Measurements from ENCODE around the gene LCN9. TPM values are rescaled to one million over a fixed set of nuclear protein-coding genes. Genes with fewer than 3 reads are reported as not detected.

Gene LCN9
- total and polyA plus RNA-seq, 2 of the 4 experiments (the other 2 are of a cell fraction): not detected

DNA sequence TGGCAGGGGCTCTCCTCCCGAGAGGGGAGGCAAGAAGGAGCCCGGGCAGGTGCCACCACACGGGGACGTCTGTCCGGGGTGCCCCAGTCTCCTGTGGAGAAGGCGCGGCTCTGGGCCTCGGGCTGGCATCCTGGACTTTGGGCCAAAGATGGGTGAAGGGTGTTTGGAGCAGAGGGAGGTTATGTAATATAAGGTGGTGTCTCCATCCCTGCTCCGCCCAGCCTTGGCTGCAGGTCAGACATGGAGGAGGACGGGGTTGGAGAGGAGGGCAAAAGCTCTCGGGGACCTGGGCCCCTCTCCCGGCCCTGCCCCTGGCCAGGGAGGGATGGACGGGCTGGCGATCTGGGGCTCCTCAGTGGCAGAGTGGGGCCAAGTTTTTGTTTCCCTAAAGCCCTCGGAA, 37.4 kb downstream of the LCN9 start:
- WGBS, 2 experiments (ENCODE audit: extremely low coverage in 2 of 2, insufficient read length in 1 of 2): 68% methylated on average over 7 of the region's 15 CpGs; no CpG with 5 or more reads in 1 of the 2 experiments
- H3K14ac ChIP-seq (replicated peaks; ENCODE audit: low read depth, low read length): no peak overlapping the region
- ChIA-PET POLR2A (ENCODE audit: unreplicated experiment) (no interaction called here), CTCF (no interaction called here)
- no peak overlapping the region for H4K8ac ChIP-seq (ENCODE audit: low read depth in 2 of 2, low read length in 2 of 2)
- H3K4me1 ChIP-seq (ENCODE audit: control insufficient read depth, insufficient read depth, low read length): peaks cover 1% of the 10 kb centered on the region; the same call in 1 of the 2 replicates
- H3K27ac ChIP-seq (ENCODE audit: insufficient read depth, low read length): no peak overlapping the region
- dilution Hi-C loops (cut with HindIII; ENCODE audit: low sequenced_read_pairs, unreplicated experiment) (no loop called here), in situ Hi-C loops (cut with MboI; ENCODE audit: low sequenced_read_pairs) (loop anchor here (10.0 kb wide), 1 partner anchor 424 kb away; no protein-coding TSS in a partner anchor), intact Hi-C loops (cut with micrococcal nuclease) (loop anchor here (5.0 kb wide), 1 partner anchor 262 kb away; the partner anchor contains the start of gene UBAC1)
- H3K4ac ChIP-seq (ENCODE audit: low read depth, low read length): no peak overlapping the region
- no peak overlapping the region for H3K56ac ChIP-seq (ENCODE audit: extremely low read depth, insufficient read depth, low read length)
- BruUV-seq (replicated peaks): no TSS peak
- H2BK5ac ChIP-seq (ENCODE audit: low read depth, low read length, poor library complexity, severe bottlenecking): no peak overlapping the region
- no peak overlapping the region for H3K4me2 ChIP-seq (ENCODE audit: low read depth, low read length)
- TF ChIP-seq POLR2A (IDR thresholded peaks at IDR 0.05; ENCODE audit: low read depth, low read length): no peak
- TF ChIP-seq, protein P1, sequence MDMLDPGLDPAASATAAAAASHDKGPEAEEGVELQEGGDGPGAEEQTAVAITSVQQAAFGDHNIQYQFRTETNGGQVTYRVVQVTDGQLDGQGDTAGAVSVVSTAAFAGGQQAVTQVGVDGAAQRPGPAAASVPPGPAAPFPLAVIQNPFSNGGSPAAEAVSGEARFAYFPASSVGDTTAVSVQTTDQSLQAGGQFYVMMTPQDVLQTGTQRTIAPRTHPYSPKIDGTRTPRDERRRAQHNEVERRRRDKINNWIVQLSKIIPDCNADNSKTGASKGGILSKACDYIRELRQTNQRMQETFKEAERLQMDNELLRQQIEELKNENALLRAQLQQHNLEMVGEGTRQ (IDR thresholded peaks at IDR 0.05; ENCODE audit: low read depth, low read length): no peak
- TF ChIP-seq SMC3 (IDR thresholded peaks at IDR 0.05; ENCODE audit: low read depth, low read length): no peak
- TF ChIP-seq, protein P2, sequence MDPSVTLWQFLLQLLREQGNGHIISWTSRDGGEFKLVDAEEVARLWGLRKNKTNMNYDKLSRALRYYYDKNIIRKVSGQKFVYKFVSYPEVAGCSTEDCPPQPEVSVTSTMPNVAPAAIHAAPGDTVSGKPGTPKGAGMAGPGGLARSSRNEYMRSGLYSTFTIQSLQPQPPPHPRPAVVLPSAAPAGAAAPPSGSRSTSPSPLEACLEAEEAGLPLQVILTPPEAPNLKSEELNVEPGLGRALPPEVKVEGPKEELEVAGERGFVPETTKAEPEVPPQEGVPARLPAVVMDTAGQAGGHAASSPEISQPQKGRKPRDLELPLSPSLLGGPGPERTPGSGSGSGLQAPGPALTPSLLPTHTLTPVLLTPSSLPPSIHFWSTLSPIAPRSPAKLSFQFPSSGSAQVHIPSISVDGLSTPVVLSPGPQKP (IDR thresholded peaks at IDR 0.05; ENCODE audit: borderline replicate concordance, low read depth, low read length): no peak
- no peak for TF ChIP-seq CEBPB (IDR thresholded peaks at IDR 0.05; ENCODE audit: low read depth, low read length)
- no peak for TF ChIP-seq RCOR1 (IDR thresholded peaks at IDR 0.05; ENCODE audit: insufficient replicate concordance, low read length)
- no peak overlapping the region for H2BK15ac ChIP-seq (ENCODE audit: low read depth, low read length)
- H3K18ac ChIP-seq (ENCODE audit: low read depth, low read length): no peak overlapping the region
- no peaks in the 10 kb centered on the region for H3K79me1 ChIP-seq (ENCODE audit: low read depth in 1 of 2, low read length in 2 of 2)
- no peak overlapping the region for H2AK9ac ChIP-seq (replicated peaks; ENCODE audit: low read depth, low read length, poor library complexity)
- DNase-seq (no peak), ATAC-seq (ENCODE audit: low read depth) (no peak)
- H2AFZ ChIP-seq (replicated peaks; ENCODE audit: low read length, poor library complexity): no peak overlapping the region
- H2BK20ac ChIP-seq (ENCODE audit: low read depth, low read length): no peak overlapping the region
- H3K9me1 ChIP-seq (ENCODE audit: insufficient read depth, low read length): no peaks in the 10 kb centered on the region
- no peaks in the 10 kb centered on the region for H3K9me3 ChIP-seq (ENCODE audit: control insufficient read depth, insufficient read depth, low read length)
- peaks cover 15% of the 10 kb centered on the region; the same call in 1 of the 2 replicates for H3K27me3 ChIP-seq (ENCODE audit: control insufficient read depth, insufficient read depth, low read length)
- no peak overlapping the region for H3K4me3 ChIP-seq (ENCODE audit: insufficient read depth, low read depth, low read length)
- H4K20me1 ChIP-seq (ENCODE audit: insufficient read depth, low read length): no peaks in the 10 kb centered on the region
- H2BK120ac ChIP-seq (ENCODE audit: low read depth, low read length): no peak overlapping the region
- no peak overlapping the region for H4K91ac ChIP-seq (ENCODE audit: insufficient read depth, low read depth, low read length)
- no peaks in the 10 kb centered on the region for H3K36me3 ChIP-seq (ENCODE audit: control insufficient read depth, insufficient read depth, low read length)
- no peak overlapping the region for H3K9ac ChIP-seq (ENCODE audit: low read depth, low read length)
- H3K23ac ChIP-seq (ENCODE audit: low read depth, low read length): no peak overlapping the region
- no peak overlapping the region for H4K5ac ChIP-seq (ENCODE audit: low read depth, low read length)
- no peak overlapping the region for H2AK5ac ChIP-seq (ENCODE audit: low read depth, low read length)
